ENCODE data around the gene ATP8A2. TPM values are rescaled to one million over a fixed set of nuclear protein-coding genes. Genes with fewer than 3 reads are reported as not detected.

The ATP8A2 gene
- total and polyA plus RNA-seq, 10 of the 15 experiments (the other 5 are each of a cell fraction or from before 2014, with no cell fraction given): 0.01 to 0.04 (median 0.04) TPM; not detected in 7

GRCh38 chr13:25733696-25734435 is 362.1 kb downstream of the ATP8A2 start:
- WGBS (ENCODE audit: insufficient coverage, insufficient replicate concordance, low lambda C conversion rate, missing lambda C conversion rate): 47% methylated on average over 3 of the region's 3 CpGs
- TF ChIP-seq RUNX3 (IDR thresholded peaks at IDR 0.05; ENCODE audit: low read length) (no peak), ELK1 (IDR thresholded peaks at IDR 0.05; ENCODE audit: low read depth, low read length) (no peak), IKZF2 (IDR thresholded peaks at IDR 0.05) (no peak), POLR2AphosphoS5 (IDR thresholded peaks at IDR 0.05; ENCODE audit: low read length) (no peak), TCF3 (IDR thresholded peaks at IDR 0.05; ENCODE audit: borderline replicate concordance, insufficient read depth, low read depth, low read length) (no peak), ZNF24 (IDR thresholded peaks at IDR 0.05) (no peak), SMARCA5 (IDR thresholded peaks at IDR 0.05) (no peak), SUPT20H (IDR thresholded peaks at IDR 0.05; ENCODE audit: borderline replicate concordance, control insufficient read depth, low read depth, low read length) (no peak), NR2C2 (IDR thresholded peaks at IDR 0.05; ENCODE audit: borderline replicate concordance, control insufficient read depth, insufficient read length, low read depth) (no peak), HDGF (IDR thresholded peaks at IDR 0.05) (no peak), CREM (IDR thresholded peaks at IDR 0.05; ENCODE audit: low read depth) (no peak), BACH1 (IDR thresholded peaks at IDR 0.05; ENCODE audit: borderline replicate concordance) (no peak), PKNOX1 (IDR thresholded peaks at IDR 0.05) (no peak), KDM1A (IDR thresholded peaks at IDR 0.05; ENCODE audit: borderline replicate concordance) (no peak), MLLT1 (IDR thresholded peaks at IDR 0.05) (no peak), POLR2A (IDR thresholded peaks at IDR 0.05; ENCODE audit: low read depth, low read length) (no peak), GATAD2B (conservative IDR thresholded peaks at IDR 0.05; ENCODE audit: low read depth) (no peak)
- TF ChIP-seq, protein P1, sequence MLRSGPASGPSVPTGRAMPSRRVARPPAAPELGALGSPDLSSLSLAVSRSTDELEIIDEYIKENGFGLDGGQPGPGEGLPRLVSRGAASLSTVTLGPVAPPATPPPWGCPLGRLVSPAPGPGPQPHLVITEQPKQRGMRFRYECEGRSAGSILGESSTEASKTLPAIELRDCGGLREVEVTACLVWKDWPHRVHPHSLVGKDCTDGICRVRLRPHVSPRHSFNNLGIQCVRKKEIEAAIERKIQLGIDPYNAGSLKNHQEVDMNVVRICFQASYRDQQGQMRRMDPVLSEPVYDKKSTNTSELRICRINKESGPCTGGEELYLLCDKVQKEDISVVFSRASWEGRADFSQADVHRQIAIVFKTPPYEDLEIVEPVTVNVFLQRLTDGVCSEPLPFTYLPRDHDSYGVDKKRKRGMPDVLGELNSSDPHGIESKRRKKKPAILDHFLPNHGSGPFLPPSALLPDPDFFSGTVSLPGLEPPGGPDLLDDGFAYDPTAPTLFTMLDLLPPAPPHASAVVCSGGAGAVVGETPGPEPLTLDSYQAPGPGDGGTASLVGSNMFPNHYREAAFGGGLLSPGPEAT (IDR thresholded peaks at IDR 0.05; ENCODE audit: low read depth): no peak
- TF ChIP-seq, protein P2, sequence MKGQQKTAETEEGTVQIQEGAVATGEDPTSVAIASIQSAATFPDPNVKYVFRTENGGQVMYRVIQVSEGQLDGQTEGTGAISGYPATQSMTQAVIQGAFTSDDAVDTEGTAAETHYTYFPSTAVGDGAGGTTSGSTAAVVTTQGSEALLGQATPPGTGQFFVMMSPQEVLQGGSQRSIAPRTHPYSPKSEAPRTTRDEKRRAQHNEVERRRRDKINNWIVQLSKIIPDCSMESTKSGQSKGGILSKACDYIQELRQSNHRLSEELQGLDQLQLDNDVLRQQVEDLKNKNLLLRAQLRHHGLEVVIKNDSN (IDR thresholded peaks at IDR 0.05; ENCODE audit: borderline replicate concordance, extremely low read length, insufficient read depth, low read depth, low read length): no peak

More at GRCh38 chr13:25733696-25734435, 362.1 kb downstream of the ATP8A2 start:
- ATAC-seq (no peak), FAIRE-seq (no peak), DNase-seq (ENCODE audit: low read depth, low spot score) (no peak)
- no peaks in the 10 kb centered on the region for H3K36me3 ChIP-seq (ENCODE audit: control insufficient read depth in 2 of 2, insufficient read depth in 2 of 2, low read length in 1 of 2)
- H3K27me3 ChIP-seq (replicated peaks in 1 of 2; ENCODE audit: control insufficient read depth in 2 of 2, insufficient read depth in 2 of 2, low read length in 1 of 2): peaks cover 0 to 3% of the 10 kb centered on the region in 2 experiments; a peak in 1 of 4 replicates
- in situ Hi-C loops (cut with MboI) (no loop called here), intact Hi-C loops (cut with micrococcal nuclease; ENCODE audit: unreplicated experiment) (no loop called here)
- H2AFZ ChIP-seq (ENCODE audit: control insufficient read depth, low read depth, low read length): no peak overlapping the region
- ChIA-PET RAD21 (ENCODE audit: unreplicated experiment) (no interaction called here), POLR2A (no interaction called here), CTCF (no interaction called here), SMC1A (ENCODE audit: uncharacterized antibody, unreplicated experiment) (no interaction called here)
- no peaks in the 10 kb centered on the region for H3K79me2 ChIP-seq (ENCODE audit: control insufficient read depth, insufficient read depth, low read length)
- BruUV-seq (replicated peaks): no TSS peak
- H4K20me1 ChIP-seq (ENCODE audit: control insufficient read depth, insufficient read depth): no peaks in the 10 kb centered on the region
- H3K4me2 ChIP-seq (ENCODE audit: control insufficient read depth, insufficient read depth): no peak overlapping the region
- no peak overlapping the region for H3K9ac ChIP-seq (ENCODE audit: control insufficient read depth, insufficient read depth, low read length)
- H3K4me3 ChIP-seq: no peak overlapping the region
- no peak overlapping the region for H3K27ac ChIP-seq (ENCODE audit: control insufficient read depth, insufficient read depth)
- no peaks in the 10 kb centered on the region for H3K4me1 ChIP-seq (ENCODE audit: control insufficient read depth, insufficient read depth, low read length)
- no peaks in the 10 kb centered on the region for H3K9me3 ChIP-seq (replicated peaks; ENCODE audit: control insufficient read depth, insufficient read depth, low read length)

All from GM12878 (cell line).